ENCODE data around the gene LARGE1.

The LARGE1 gene

GRCh38 chr22:33393432-33393831, 526.8 kb downstream of the LARGE1 start:
- Histone ChIP-seq H3K27ac (ENCODE audit: low read depth, low read length) (no peak overlapping the region), H3K79me2 (ENCODE audit: insufficient read depth, low read length) (no peaks in the 10 kb centered on the region), H3K36me3 (ENCODE audit: low read length) (no peaks in the 10 kb centered on the region), H3K9me3 (ENCODE audit: insufficient read depth, low read length) (no peaks in the 10 kb centered on the region), H3F3A (ENCODE audit: insufficient read depth) (no peaks in the 10 kb centered on the region), H3K27me3 (ENCODE audit: low read length) (no peaks in the 10 kb centered on the region), H3K4me3 (ENCODE audit: insufficient read depth, low read length, poor library complexity, severe bottlenecking) (no peak overlapping the region), H3K4me2 (ENCODE audit: low read depth, low read length, poor library complexity, severe bottlenecking) (no peak overlapping the region), H3K9ac (ENCODE audit: low read length) (no peak overlapping the region), H4K20me1 (ENCODE audit: low read depth, low read length) (no peaks in the 10 kb centered on the region), H3K9me2 (replicated peaks; ENCODE audit: insufficient read depth, low read length) (no peaks in the 10 kb centered on the region), H2AFZ (ENCODE audit: low read depth, low read length, severe bottlenecking) (no peak overlapping the region)
- TF ChIP-seq CTCF (IDR thresholded peaks at IDR 0.05; ENCODE audit: insufficient read depth, low read length, poor library complexity, severe bottlenecking) (no peak), EZH2phosphoT487 (conservative IDR thresholded peaks at IDR 0.05; ENCODE audit: low read length) (no peak)

GRCh38 chr22:33391298-33391697, 529.0 kb downstream of the LARGE1 start:
- Histone ChIP-seq H3K27me3 (ENCODE audit: low read length) (no peaks in the 10 kb centered on the region), H3K9me2 (replicated peaks; ENCODE audit: insufficient read depth, low read length) (no peaks in the 10 kb centered on the region), H3K4me3 (ENCODE audit: insufficient read depth, low read length, poor library complexity, severe bottlenecking) (no peak overlapping the region), H3K9ac (ENCODE audit: low read length) (no peak overlapping the region), H2AFZ (ENCODE audit: low read depth, low read length, severe bottlenecking) (no peak overlapping the region), H3K27ac (ENCODE audit: low read depth, low read length) (no peak overlapping the region), H3K36me3 (ENCODE audit: low read length) (no peaks in the 10 kb centered on the region), H3F3A (ENCODE audit: insufficient read depth) (no peaks in the 10 kb centered on the region), H4K20me1 (ENCODE audit: low read depth, low read length) (no peaks in the 10 kb centered on the region), H3K9me3 (ENCODE audit: insufficient read depth, low read length) (no peaks in the 10 kb centered on the region), H3K79me2 (ENCODE audit: insufficient read depth, low read length) (no peaks in the 10 kb centered on the region), H3K4me2 (ENCODE audit: low read depth, low read length, poor library complexity, severe bottlenecking) (no peak overlapping the region)
- no peak for TF ChIP-seq EZH2phosphoT487 (conservative IDR thresholded peaks at IDR 0.05; ENCODE audit: low read length)
- no peak for TF ChIP-seq CTCF (IDR thresholded peaks at IDR 0.05; ENCODE audit: insufficient read depth, low read length, poor library complexity, severe bottlenecking)

- Histone ChIP-seq H2AFZ (ENCODE audit: low read depth, low read length, severe bottlenecking) (no peak overlapping the region), H3K79me2 (ENCODE audit: insufficient read depth, low read length) (no peaks in the 10 kb centered on the region), H3K9me2 (replicated peaks; ENCODE audit: insufficient read depth, low read length) (no peaks in the 10 kb centered on the region), H3K4me2 (ENCODE audit: low read depth, low read length, poor library complexity, severe bottlenecking) (no peak overlapping the region), H3F3A (ENCODE audit: insufficient read depth) (no peaks in the 10 kb centered on the region), H4K20me1 (ENCODE audit: low read depth, low read length) (no peaks in the 10 kb centered on the region), H3K9ac (ENCODE audit: low read length) (no peak overlapping the region), H3K27ac (ENCODE audit: low read depth, low read length) (no peak overlapping the region), H3K9me3 (ENCODE audit: insufficient read depth, low read length) (no peaks in the 10 kb centered on the region), H3K27me3 (ENCODE audit: low read length) (no peaks in the 10 kb centered on the region), H3K36me3 (ENCODE audit: low read length) (no peaks in the 10 kb centered on the region), H3K4me3 (ENCODE audit: insufficient read depth, low read length, poor library complexity, severe bottlenecking) (no peak overlapping the region)
- TF ChIP-seq CTCF (IDR thresholded peaks at IDR 0.05; ENCODE audit: insufficient read depth, low read length, poor library complexity, severe bottlenecking) = no peak
- TF ChIP-seq EZH2phosphoT487 (conservative IDR thresholded peaks at IDR 0.05; ENCODE audit: low read length) = no peak
These were observed 530.3 kb downstream of the LARGE1 start for GRCh38 chr22:33389936-33390335.

All from SU-DHL-6 (cell line).